Fibroblast of pulmonary artery (primary cell): ENCODE results near the gene C17orf67.

Experiments
- DNase-seq: peaks from one replicate; pipeline ENCODE4 v3.0.0-alpha.2; 2010; ENCODE audit warnings: low read depth
- H3K4me3 ChIP-seq: replicated peaks from 2 replicates; pipeline ENCODE4 v1.5.1; 2011; ENCODE audit warnings: low read depth, mild to moderate bottlenecking, control low read depth, low read length, moderate library complexity
- CTCF ChIP-seq: IDR thresholded peaks from 2 replicates; pipeline ENCODE4 v1.5.1; 2011; ENCODE audit warnings: mild to moderate bottlenecking, control low read depth, low read length, inconsistent platforms; ENCODE audit errors: missing control alignments

C17orf67 gene

GRCh38 chr17:56810343-56810742 lies 23.4 kb downstream of the C17orf67 start:
- DNase-seq, result no peak
- TF ChIP-seq CTCF, result no peak
- H3K4me3 ChIP-seq, result no peak overlapping the region

- no peak overlapping the region for H3K4me3 ChIP-seq
- TF ChIP-seq CTCF, result no peak
- DNase-seq, result no peak
These were observed 23.9 kb downstream of the C17orf67 start for GRCh38 chr17:56809820-56810179.

- no peak overlapping the region for H3K4me3 ChIP-seq
- no peak for DNase-seq
- no peak for TF ChIP-seq CTCF
These were observed 24.5 kb downstream of the C17orf67 start for GRCh38 chr17:56809106-56809819.

GRCh38 chr17:56808503-56808902 lies 25.2 kb downstream of the C17orf67 start:
- no peak for DNase-seq
- no peak for TF ChIP-seq CTCF
- no peak overlapping the region for H3K4me3 ChIP-seq

GRCh38 chr17:56807723-56808122 lies 26.0 kb downstream of the C17orf67 start:
- DNase-seq, result no peak
- H3K4me3 ChIP-seq, result no peak overlapping the region
- no peak for TF ChIP-seq CTCF

- no peak for TF ChIP-seq CTCF
- DNase-seq, result no peak
- H3K4me3 ChIP-seq, result no peak overlapping the region
These were observed 26.8 kb downstream of the C17orf67 start for GRCh38 chr17:56806949-56807348.

- DNase-seq, result peak; percentile 16
- no peak for TF ChIP-seq CTCF
- no peak overlapping the region for H3K4me3 ChIP-seq
These were observed 29.3 kb downstream of the C17orf67 start for GRCh38 chr17:56804454-56804853.
